ENCODE results near the gene CABLES1. TPM values are rescaled to one million over a fixed set of nuclear protein-coding genes. Genes with fewer than 3 reads are reported as not detected.

The CABLES1 gene
- total and polyA plus RNA-seq, 2 experiments from 2014 or later: 7.2 to 10.8 TPM

GRCh38 chr18:23273443-23273966 is 138.2 kb downstream of the CABLES1 start:
- H3K27ac ChIP-seq: no peak overlapping the region
- TF ChIP-seq CTCF (IDR thresholded peaks at IDR 0.05; ENCODE audit: poor library complexity) (no peak), EZH2phosphoT487 (IDR thresholded peaks at IDR 0.05; ENCODE audit: low read depth, severe bottlenecking, unreplicated experiment) (no peak), EZH2 (IDR thresholded peaks at IDR 0.05; ENCODE audit: borderline replicate concordance) (no peak)
- DNase-seq (ENCODE audit: low spot score): no peak
- no peak overlapping the region for H3K4me3 ChIP-seq
- H3K4me2 ChIP-seq: no peak overlapping the region
- H3K79me2 ChIP-seq: no peaks in the 10 kb centered on the region
- H3K36me3 ChIP-seq (replicated peaks; ENCODE audit: insufficient read depth, low read depth): no peaks in the 10 kb centered on the region
- no peaks in the 10 kb centered on the region for H3K4me1 ChIP-seq (ENCODE audit: insufficient read depth)
- H3K27me3 ChIP-seq: no peaks in the 10 kb centered on the region
- H4K20me1 ChIP-seq (ENCODE audit: insufficient read depth, poor library complexity, severe bottlenecking): no peaks in the 10 kb centered on the region
- 83% methylated on average over 10 of the region's 10 CpGs for WGBS (ENCODE audit: low lambda C conversion rate, missing lambda C conversion rate)
- no peaks in the 10 kb centered on the region for H3K9me2 ChIP-seq (replicated peaks; ENCODE audit: insufficient read depth)
- no peak overlapping the region for H2AFZ ChIP-seq
- H3K9me3 ChIP-seq (ENCODE audit: low read depth): no peaks in the 10 kb centered on the region

- no peaks in the 10 kb centered on the region for H3K27me3 ChIP-seq
- no peak for DNase-seq (ENCODE audit: low spot score)
- 88% methylated on average over 17 of the region's 17 CpGs for WGBS (ENCODE audit: low lambda C conversion rate, missing lambda C conversion rate)
- H4K20me1 ChIP-seq (ENCODE audit: insufficient read depth, poor library complexity, severe bottlenecking): no peaks in the 10 kb centered on the region
- no peak for TF ChIP-seq CTCF (IDR thresholded peaks at IDR 0.05; ENCODE audit: poor library complexity)
- no peak for TF ChIP-seq EZH2phosphoT487 (IDR thresholded peaks at IDR 0.05; ENCODE audit: low read depth, severe bottlenecking, unreplicated experiment)
- no peak for TF ChIP-seq EZH2 (IDR thresholded peaks at IDR 0.05; ENCODE audit: borderline replicate concordance)
- H3K4me3 ChIP-seq: no peak overlapping the region
- no peaks in the 10 kb centered on the region for H3K9me2 ChIP-seq (replicated peaks; ENCODE audit: insufficient read depth)
- H3K4me2 ChIP-seq: no peak overlapping the region
- H2AFZ ChIP-seq: no peak overlapping the region
- H3K4me1 ChIP-seq (ENCODE audit: insufficient read depth): no peaks in the 10 kb centered on the region
- H3K9me3 ChIP-seq (ENCODE audit: low read depth): no peaks in the 10 kb centered on the region
- no peaks in the 10 kb centered on the region for H3K36me3 ChIP-seq (replicated peaks; ENCODE audit: insufficient read depth, low read depth)
- no peak overlapping the region for H3K27ac ChIP-seq
- no peaks in the 10 kb centered on the region for H3K79me2 ChIP-seq
These were observed 139.6 kb downstream of the CABLES1 start for GRCh38 chr18:23274638-23275482.

- DNase-seq (ENCODE audit: low spot score): no peak
- Histone ChIP-seq H3K4me1 (ENCODE audit: insufficient read depth) (peaks cover 2% of the 10 kb centered on the region), H4K20me1 (ENCODE audit: insufficient read depth, poor library complexity, severe bottlenecking) (no peaks in the 10 kb centered on the region), H3K36me3 (replicated peaks; ENCODE audit: insufficient read depth, low read depth) (no peaks in the 10 kb centered on the region), H3K9me3 (ENCODE audit: low read depth) (no peaks in the 10 kb centered on the region), H3K9me2 (replicated peaks; ENCODE audit: insufficient read depth) (no peaks in the 10 kb centered on the region), H2AFZ (no peak overlapping the region), H3K79me2 (no peaks in the 10 kb centered on the region), H3K27me3 (no peaks in the 10 kb centered on the region), H3K4me3 (no peak overlapping the region), H3K27ac (no peak overlapping the region), H3K4me2 (no peak overlapping the region)
- TF ChIP-seq CTCF (IDR thresholded peaks at IDR 0.05; ENCODE audit: poor library complexity) (no peak), EZH2phosphoT487 (IDR thresholded peaks at IDR 0.05; ENCODE audit: low read depth, severe bottlenecking, unreplicated experiment) (no peak), EZH2 (IDR thresholded peaks at IDR 0.05; ENCODE audit: borderline replicate concordance) (no peak)
- WGBS (ENCODE audit: low lambda C conversion rate, missing lambda C conversion rate): 99% methylated on average over 5 of the region's 5 CpGs
These were observed 141.2 kb downstream of the CABLES1 start for GRCh38 chr18:23276451-23276850.
